Left ventricle myocardium superior (tissue), 1 donor: ENCODE results near the gene GAS7. TPM values are rescaled to one million over a fixed set of nuclear protein-coding genes. Genes with fewer than 3 reads are reported as not detected.
"Not testable (repeated sequence)": the region's sequence is repeated elsewhere in the genome, so short reads cannot be mapped to it uniquely, and the experiment has no call there.

Experiments
- ATAC-seq: fragments of 200-7000 bp; cut with Tn5 transposase; one replicate; pipeline ENCODE4 v1.9.1; 2020; ENCODE audit warnings: mild to moderate bottlenecking, moderate library complexity
- DNase-seq: peaks from one replicate; pipeline ENCODE4 v3.0.0-alpha.2; 2020
- intact Hi-C: fragments of 100-400 bp; cut with micrococcal nuclease; formaldehyde crosslinking; loops from one replicate; pipeline ENCODE4 v1.11.0; 2022
- total RNA-seq: library from RNA; stranded (reverse); fragmentation: NEBNext Ultra II Directional; extraction: Animal tissue kit (Norgen Biotek cat#: 25700); gene quantifications from one replicate; pipeline ENCODE4 v1.2.1, GENCODE V29; 2021
- donor health status: DM: no; HTN: yes; CAD: no; lungs with severe emphysema.

GAS7 gene
- total RNA-seq, 1 donor from 2014 or later, result 51.2 TPM

DNA sequence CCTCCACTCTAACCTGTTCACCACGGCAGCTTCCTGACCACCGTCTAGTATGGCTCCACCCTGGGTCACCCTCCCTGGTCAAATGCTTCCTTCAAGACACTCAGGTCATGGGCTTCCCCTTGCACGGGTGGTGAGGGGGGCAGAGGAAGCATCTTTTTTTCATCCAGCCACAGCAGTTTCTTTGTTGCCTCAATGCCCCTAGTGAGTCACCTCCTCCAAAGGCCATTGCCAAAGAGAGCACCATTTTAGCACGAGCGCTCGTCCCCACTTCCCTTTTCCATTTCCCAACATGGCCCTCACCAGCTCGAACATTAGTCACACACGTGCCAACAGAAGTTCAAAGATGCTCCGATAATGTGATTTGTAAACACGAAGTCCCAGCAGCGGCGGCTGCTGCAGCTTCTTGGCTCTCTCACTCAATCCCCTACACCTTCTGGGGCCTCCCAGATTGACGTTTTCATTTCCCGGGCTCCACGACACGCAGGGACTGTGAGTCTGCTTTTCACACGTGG lies 134.6 kb downstream of the GAS7 start:
- peak; percentile 17 for ATAC-seq
- intact Hi-C loops, result loop anchor here (10.0 kb wide), 1 partner anchor 51 kb away; no protein-coding TSS in a partner anchor
- DNase-seq, result no peak

DNA sequence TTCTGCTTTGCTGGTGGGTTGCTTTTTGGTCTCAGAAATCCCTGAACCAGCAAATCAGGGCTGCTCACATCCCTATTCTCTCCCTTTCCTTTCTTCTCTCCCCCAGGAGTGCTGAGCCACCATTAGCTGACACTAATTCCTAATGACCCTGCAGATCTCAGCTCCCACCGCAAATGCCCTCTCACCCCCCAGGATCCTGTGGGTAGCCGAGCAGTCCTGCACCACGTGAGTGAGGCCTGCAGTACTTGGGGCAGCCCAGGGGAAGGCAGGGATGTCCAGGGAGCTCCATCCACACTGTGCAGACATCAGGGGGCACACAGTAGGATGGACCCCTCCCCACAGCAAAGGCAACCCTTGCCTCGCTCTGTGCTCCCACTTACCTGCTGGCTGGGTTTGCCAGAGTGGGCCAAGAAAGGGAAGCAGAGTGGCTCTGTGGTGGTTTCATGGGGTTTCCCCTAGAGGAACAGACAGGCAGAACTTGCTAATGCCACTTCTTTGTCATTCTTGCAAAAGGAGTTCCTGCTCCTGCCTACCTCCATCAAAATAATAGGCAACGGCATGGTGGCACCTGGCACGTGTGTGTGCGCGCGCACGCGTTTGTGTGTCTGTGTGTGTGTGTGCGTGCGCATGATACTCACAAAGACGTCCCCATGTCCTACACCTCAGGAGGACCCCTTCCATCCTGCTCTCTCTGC lies 135.6 kb downstream of the GAS7 start:
- intact Hi-C loops, result loop anchor here (10.0 kb wide), 1 partner anchor 52 kb away; no protein-coding TSS in a partner anchor
- ATAC-seq (peak; percentile 1), DNase-seq (no peak)

DNA sequence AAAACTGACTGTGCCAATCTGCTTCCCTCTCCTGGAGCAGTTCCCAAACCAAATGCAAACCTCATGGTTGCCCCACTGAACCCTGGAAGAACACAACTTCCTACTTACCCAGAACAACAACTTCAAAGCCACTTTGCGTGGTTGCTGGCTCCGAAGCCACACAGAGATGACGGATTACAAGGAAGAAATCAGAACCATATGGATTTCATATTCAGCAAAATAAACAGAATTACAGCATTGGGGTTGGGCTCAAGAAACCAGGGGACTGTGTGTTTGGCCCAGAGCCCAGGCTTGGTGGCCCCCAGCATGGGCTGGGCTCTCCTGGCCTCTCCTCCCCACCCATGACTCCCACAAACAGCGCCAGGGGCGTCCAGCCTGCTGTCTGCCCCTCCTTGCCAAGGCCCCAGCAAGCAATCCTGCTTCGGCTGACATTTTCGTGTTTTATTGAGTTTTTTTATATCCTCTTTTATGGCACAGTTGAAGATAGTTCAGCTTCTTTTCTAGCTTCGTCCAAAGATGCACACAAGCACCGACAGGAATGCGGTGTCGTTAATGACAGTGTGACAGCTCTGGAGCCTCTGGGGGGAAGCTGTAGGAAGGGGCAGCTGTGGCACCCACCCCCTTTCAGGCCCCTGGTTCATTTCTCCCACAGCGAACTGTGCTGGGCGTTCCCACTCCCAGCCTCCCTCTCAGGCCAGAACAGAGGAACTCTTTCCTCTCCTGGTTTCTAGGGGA lies 137.1 kb downstream of the GAS7 start:
- intact Hi-C loops, result loop anchor here (10.0 kb wide), 1 partner anchor 54 kb away; no protein-coding TSS in a partner anchor
- peak; percentile 25 for ATAC-seq
- DNase-seq, result peak; percentile 60

DNA sequence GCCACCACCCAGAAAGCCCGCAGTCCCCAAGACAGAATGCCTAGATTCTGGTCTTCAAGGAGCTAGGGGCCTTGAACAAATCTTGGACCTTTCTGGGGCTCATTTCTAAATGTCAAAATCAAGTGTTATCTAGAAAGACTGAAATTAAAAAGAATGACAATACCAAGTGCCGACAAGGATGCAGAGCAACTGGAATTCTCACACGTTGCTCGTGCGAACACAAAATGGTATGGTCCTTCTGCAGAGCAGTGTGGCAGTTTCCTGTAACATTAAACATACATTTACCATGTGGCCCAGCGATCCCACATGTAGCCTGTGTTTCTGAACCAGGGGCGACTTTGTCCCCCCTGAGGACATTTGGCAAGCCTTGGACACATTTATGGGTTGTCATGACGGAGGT lies 137.9 kb downstream of the GAS7 start:
- DNase-seq (no peak), ATAC-seq (no peak)
- intact Hi-C loops, result loop anchor here (10.0 kb wide), 1 partner anchor 54 kb away; no protein-coding TSS in a partner anchor

DNA sequence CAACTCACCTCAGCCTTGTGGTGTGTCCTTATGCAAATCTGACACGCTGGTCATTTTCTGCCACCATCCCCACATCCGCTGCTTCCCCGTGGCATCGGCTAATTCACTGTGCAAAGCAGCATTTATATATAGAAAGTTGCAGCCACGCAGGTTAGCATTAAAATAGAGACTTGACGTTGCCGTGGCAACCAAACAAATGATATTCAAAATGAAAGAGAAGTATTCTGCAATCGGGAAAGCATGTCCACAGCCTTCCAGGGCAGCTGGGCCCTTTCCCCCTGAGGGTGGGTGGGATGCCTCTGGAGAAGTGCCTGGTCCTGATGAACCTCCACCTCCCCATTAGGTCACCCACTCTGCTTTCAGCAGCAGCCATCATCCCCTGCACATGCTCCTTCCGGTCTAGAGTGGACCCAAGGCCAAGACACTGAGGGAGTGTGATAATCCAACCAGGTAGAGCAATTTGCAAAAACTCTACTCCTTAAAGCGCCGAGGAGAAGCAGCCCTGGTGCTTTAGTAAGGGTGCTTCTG lies 138.7 kb downstream of the GAS7 start:
- DNase-seq (peak; percentile 67), ATAC-seq (peak; percentile 75)
- intact Hi-C loops, result loop anchor here (10.0 kb wide), 1 partner anchor 55 kb away; no protein-coding TSS in a partner anchor

DNA sequence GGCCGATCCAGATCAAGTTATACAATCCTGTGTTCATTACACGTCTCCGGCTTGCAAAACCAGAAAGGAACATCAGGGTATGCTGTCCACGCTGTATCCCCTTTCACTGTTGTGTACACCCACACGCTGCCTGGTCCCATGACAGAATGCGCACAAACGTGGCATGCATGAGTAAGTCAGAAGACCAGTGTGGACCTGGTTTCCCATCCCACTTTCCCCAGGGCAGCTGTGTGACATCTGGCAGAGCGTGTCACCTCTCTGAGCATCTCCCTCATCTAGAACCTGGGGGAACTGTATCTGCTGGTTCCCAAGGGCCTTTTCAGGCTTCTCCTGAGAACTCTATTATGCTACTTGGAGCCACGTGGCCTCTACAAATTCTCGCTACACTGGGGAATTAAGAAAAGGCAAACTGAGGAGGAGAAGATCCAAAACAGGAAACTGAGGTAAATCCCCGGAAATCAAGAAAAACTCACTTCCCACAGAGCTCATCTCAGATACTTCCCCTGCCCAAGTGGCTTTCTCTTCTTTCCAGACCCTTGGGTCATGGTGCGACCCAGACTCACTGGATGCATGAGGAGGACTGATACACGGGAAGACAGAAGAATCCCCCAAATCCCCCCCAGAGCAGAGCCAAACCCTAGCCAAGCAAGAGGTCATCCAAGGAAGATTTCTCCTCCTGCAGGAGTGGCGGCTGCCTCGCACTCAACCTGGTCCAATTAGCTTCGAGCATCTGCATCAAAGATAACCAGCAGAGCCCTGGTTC lies 139.3 kb downstream of the GAS7 start:
- peak; percentile 31 for ATAC-seq
- intact Hi-C loops, result no loop called here
- peak; percentile 53 for DNase-seq

DNA sequence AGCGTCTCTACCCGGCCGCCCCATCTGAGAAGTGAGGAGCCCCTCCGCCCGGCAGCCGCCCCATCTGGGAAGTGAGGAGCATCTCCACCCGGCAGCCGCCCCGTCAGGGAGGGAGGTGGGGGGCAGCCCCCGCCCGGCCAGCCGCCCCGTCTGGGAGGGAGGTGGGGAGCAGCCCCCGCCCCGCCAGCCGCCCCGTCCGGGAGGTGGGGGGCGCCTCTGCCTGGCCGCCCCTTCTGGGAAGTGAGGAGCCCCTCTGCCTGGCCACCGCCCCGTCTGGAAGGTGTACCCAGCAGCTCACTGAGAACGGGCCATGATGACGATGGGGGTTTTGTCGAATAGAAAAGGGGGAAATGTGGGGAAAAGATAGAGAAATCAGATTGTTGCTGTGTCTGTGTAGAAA lies 140.9 kb downstream of the GAS7 start:
- ATAC-seq, intact Hi-C loops: not testable (repeated sequence)

DNA sequence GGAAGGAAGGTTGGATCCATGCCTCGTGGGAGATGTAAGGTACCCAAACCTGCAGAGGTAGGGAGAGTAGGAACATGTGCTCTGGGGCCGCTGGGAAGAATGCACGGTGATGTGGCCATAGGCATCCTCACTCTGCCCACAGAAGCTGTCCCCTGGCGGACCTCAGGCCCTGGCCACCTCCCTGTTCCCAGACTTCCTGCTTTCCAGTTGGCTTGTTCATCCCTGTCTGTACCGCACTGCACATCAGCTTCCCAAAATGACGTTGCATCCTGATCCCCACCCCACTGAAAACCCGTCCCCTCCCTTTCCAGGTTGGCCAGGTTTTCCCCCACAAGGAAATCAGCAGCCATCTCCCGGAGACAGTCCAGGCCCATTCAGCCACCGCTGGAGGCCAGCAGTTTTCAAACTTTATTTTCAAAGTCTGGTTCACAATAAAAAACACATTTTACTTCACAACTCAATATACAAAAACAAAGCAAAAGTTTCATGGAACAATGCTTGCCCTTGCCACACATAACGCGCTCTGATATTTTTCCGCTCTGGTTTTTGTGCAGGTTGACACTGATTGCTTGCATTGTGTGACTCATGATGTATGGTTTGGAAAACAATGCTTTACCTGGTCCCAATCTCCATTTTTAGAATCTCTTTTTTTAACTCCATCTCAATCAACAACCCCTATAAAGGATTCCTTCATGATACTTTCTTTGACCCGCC lies 143.0 kb downstream of the GAS7 start:
- no peak for DNase-seq
- ATAC-seq, result no peak

More for the DNA sequence above, 140.9 kb downstream of the GAS7 start:
- DNase-seq, result not testable (repeated sequence)

DNA sequence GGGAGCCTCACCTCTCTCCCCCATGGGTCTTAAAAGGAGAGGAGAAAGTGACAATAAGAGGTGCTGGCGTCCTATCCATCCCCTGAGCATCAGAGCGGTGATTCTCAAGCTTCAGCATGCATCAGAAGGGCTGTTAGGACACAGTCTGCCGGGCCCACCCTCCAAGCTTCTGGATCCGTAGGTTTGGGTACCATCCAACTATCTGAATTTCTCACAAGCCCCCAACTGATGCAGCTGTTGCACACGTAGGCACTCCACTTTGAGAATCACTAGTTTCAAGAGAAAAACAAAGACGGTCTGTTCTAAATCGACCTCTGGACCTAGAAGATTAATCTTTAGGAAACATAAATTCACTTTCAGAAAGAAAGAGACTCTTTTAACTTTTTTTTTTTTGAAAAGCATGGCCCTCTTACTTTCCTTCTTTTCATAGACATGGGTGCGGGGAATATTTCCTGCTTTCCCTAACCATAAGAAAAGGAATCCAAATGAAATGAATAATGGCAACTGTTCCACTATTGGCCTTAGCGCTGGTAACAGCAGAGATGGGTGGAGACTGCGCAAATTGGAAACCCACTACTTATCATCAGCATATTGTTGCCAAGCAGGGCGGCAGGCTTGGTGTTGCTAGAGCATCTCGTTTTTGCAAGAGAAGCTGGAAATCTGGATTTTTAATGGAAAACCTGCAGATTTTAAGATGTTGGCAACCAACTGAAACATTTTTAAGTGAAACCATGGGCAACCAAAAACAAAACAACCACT lies 144.4 kb downstream of the GAS7 start:
- DNase-seq (no peak), ATAC-seq (peak; percentile 42)
- intact Hi-C loops, result no loop called here

More for the DNA sequence above, 143.0 kb downstream of the GAS7 start:
- intact Hi-C loops, result no loop called here

DNA sequence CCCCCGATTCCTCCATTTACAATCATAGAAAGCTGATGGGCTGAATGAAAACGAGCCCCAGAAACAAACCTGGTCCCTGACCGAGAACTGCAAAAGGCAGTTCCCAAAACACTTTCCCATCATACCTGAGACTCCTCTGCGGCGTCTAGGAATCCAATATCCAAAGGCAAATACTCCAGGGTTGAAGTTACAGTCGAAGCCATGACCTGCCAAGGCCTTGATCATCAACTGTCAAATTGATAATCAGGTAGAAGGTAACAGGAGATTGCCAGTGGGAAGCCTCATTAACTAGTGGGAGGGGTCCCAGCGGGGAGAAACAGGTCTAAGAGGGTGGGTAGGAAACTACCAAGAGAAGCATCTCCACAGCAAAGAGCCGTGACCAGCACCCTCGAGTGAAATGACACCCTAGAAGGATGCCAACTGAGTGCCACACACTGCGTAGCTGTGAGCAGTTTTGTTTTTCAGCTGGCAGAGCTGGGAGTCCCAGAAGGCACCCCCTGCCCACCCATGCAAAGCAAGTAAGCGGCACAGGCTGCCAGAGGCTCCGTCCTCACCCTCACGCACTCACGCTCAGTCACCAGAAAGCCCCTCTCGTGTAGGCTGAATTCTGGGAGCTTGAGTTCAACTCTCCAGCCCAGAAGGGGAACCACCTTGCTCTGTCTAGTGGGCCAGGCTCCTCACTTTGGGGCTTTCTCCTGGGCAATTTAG lies 146.1 kb downstream of the GAS7 start:
- intact Hi-C loops, result no loop called here
- DNase-seq, result no peak
- no peak for ATAC-seq

DNA sequence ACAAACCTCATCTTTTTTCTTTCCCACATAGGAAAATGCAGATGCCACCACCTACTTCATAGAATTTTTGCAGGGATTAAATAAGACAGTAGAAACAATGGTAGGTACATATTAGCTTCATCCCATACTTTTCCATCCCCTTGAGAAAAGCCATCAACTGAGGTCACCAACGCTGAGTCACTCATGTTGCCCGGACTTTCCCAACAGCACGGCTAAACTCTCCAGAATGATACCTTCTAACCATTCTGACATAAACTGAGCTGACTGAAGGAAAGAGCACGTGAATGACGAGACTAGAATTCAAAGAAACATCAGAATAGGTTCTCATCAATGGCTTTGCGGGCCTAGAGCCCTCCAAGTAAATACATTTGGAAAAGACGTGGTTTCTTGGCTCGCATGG lies 147.3 kb downstream of the GAS7 start:
- ATAC-seq (peak; percentile 42), DNase-seq (no peak)
- intact Hi-C loops, result no loop called here

DNA sequence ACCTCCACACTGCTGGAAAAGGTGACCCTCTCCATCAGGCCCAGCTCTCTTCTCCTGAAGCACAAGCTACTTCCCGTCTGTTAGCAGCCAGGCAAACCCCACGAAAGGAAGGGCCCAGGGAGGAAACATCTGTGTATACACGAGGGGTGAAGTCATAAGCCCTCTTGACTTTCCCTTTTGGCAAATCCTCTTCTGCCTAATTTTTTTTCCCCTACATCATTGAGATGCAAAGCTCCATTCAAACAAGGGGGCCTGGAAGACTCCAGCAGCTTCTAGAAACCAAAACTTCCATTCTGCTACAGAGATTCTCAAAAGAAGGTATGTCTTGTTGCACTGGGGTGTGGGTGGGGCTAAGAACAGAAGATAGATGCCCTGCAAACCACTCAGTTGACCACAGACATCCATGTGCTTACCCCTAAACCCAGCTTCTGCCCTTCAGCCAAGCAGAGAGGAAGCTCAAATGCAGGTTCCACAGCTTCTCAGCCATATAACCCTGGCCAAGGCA lies 147.8 kb downstream of the GAS7 start:
- peak; percentile 76 for ATAC-seq
- DNase-seq, result no peak
- intact Hi-C loops, result no loop called here

DNA sequence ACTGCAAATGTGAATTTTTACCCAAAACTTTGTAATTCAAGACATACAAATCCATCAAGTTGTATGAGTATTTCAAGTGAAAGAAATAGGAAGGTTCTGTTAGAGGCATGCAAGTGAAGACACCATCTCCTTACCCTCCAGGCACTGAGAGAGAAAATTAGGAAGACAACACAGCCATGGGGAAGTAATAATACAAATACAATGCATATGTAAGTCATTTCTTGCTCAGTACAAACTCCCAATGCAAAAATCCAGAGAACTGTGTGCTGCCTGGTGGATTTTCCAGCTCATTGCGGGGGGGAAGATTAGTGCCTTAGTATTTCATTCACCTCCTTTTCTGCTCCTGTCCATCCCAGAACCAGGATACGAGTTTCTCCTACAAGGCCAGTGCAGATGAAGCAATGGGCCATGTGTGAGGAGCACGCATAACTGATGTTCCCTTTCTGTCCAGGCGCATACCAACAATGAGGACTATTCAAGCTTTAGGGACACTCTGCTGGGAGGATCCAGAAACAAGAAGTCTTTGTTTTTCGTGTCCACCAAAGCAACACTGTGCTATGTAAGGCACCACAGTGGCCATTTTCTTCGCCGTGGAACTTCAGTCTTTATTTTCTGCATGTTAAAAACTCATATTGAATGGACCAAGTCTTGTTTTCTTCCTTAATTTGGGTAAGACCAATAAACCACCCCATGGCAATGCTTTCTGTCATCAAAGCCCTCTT lies 149.6 kb downstream of the GAS7 start:
- DNase-seq (no peak), ATAC-seq (peak; percentile 41)
- intact Hi-C loops, result no loop called here

DNA sequence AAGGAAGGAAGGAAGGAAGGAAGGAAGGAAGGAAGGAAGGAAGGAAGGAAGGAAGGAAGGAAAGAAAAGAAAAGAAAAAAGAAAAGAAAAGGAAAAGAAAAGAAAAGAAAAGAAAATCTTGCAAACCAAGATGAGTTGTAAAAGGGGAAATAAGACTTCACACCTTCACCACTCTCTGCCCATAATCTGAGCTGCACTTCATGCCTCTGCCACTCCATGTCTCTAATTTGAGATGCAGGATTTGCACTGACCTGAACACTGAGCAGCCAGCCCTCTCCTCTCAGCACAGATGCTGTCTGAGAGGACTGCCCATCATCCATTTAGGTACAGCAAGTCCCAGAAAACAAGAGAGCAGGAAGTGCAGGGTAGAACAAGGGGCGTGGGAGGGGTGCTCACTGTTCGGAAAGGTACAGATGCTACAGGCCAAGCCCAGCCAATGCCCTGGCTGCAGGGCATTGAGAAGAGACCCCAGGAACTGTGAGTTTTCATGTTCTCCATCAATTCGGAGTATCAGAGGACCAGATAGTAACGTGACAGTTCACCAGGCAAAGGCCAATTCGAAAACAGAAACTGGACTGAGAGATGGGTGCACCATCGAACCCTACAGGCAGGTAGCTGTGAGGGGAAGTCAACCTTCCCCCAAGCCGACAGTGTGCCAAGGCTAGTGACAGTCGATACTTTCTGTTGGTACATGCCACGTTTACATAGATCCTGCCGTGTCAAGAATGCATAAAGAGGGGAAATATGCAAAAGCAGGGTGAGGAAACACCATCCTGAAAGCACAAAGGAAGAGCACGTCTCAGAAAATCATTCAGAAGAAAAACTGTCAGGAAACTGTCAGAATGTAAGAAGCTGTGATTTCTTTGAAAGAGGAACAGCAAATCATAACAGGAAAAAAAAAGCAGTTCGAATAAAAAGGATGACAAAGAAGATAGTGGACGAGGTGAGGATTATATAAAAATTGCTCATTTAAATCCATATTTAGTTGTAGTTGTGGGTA lies 151.3 kb downstream of the GAS7 start:
- DNase-seq, result no peak
- intact Hi-C loops, result no loop called here
- ATAC-seq, result no peak
